ENCODE results near the gene TNRC6A. TPM values are rescaled to one million over a fixed set of nuclear protein-coding genes. Genes with fewer than 3 reads are reported as not detected.
"Not testable (repeated sequence)": the region's sequence is repeated elsewhere in the genome, so short reads cannot be mapped to it uniquely, and the experiment has no call there.

Gene TNRC6A
- total RNA-seq, 2 experiments from 2014 or later: 30.3 to 33.9 TPM

- no peaks in the 10 kb centered on the region for H3K36me3 Mint-ChIP-seq
- H3K27me3 Mint-ChIP-seq: peaks cover 15% of the 10 kb centered on the region
- no peak overlapping the region for H3K4me3 Mint-ChIP-seq
- H3K4me1 Mint-ChIP-seq: no peaks in the 10 kb centered on the region
- no peak for DNase-seq
- H3K27ac Mint-ChIP-seq: no peak overlapping the region
- no peaks in the 10 kb centered on the region for H3K9me3 Mint-ChIP-seq
Measured at GRCh38 chr16:24701521-24701951, 27.9 kb upstream of the TNRC6A start.

- H3K27me3 Mint-ChIP-seq, H3K9me3 Mint-ChIP-seq, H3K36me3 Mint-ChIP-seq, H3K4me3 Mint-ChIP-seq, DNase-seq, H3K4me1 Mint-ChIP-seq, H3K27ac Mint-ChIP-seq: not testable (repeated sequence)
Measured at GRCh38 chr16:24707760-24708159, 21.7 kb upstream of the TNRC6A start.

- H3K36me3 Mint-ChIP-seq: peaks cover 2% of the 10 kb centered on the region
- H3K4me1 Mint-ChIP-seq: no peaks in the 10 kb centered on the region
- no peak overlapping the region for H3K4me3 Mint-ChIP-seq
- peaks cover 12% of the 10 kb centered on the region for H3K9me3 Mint-ChIP-seq
- no peak for DNase-seq
- no peak overlapping the region for H3K27ac Mint-ChIP-seq
- peaks cover 13% of the 10 kb centered on the region for H3K27me3 Mint-ChIP-seq
Measured at GRCh38 chr16:24713379-24713778, 16.1 kb upstream of the TNRC6A start.

GRCh38 chr16:24717411-24717810, 12.0 kb upstream of the TNRC6A start:
- H3K9me3 Mint-ChIP-seq: peaks cover 11% of the 10 kb centered on the region
- peaks cover 2% of the 10 kb centered on the region for H3K36me3 Mint-ChIP-seq
- H3K27ac Mint-ChIP-seq: no peak overlapping the region
- H3K4me1 Mint-ChIP-seq: peaks cover 7% of the 10 kb centered on the region
- no peak overlapping the region for H3K4me3 Mint-ChIP-seq
- DNase-seq: no peak
- peaks cover 17% of the 10 kb centered on the region for H3K27me3 Mint-ChIP-seq

GRCh38 chr16:24718967-24719521, 10.4 kb upstream of the TNRC6A start:
- Mint-ChIP-seq H3K27ac (no peak overlapping the region), H3K27me3 (peaks cover 13% of the 10 kb centered on the region), H3K36me3 (no peaks in the 10 kb centered on the region), H3K4me1 (peaks cover 10% of the 10 kb centered on the region), H3K4me3 (no peak overlapping the region), H3K9me3 (peaks cover 3% of the 10 kb centered on the region)
- no peak for DNase-seq

GRCh38 chr16:24721830-24722238, 7.6 kb upstream of the TNRC6A start:
- DNase-seq: peak; percentile 47
- Mint-ChIP-seq H3K4me3 (no peak overlapping the region), H3K4me1 (peaks cover 10% of the 10 kb centered on the region), H3K27me3 (peaks cover 13% of the 10 kb centered on the region), H3K27ac (no peak overlapping the region), H3K9me3 (no peaks in the 10 kb centered on the region), H3K36me3 (no peaks in the 10 kb centered on the region)

- Mint-ChIP-seq H3K9me3 (no peaks in the 10 kb centered on the region), H3K4me3 (no peak overlapping the region), H3K4me1 (peaks cover 14% of the 10 kb centered on the region), H3K27me3 (peaks cover 5% of the 10 kb centered on the region), H3K27ac (no peak overlapping the region), H3K36me3 (no peaks in the 10 kb centered on the region)
- no peak for DNase-seq
Measured at GRCh38 chr16:24723663-24724062, 5.8 kb upstream of the TNRC6A start.

GRCh38 chr16:24728011-24728410, 1.4 kb upstream of the TNRC6A start:
- Mint-ChIP-seq H3K4me3 (peak overlapping the region; percentile 13), H3K36me3 (peaks cover 22% of the 10 kb centered on the region), H3K27ac (no peak overlapping the region), H3K27me3 (no peaks in the 10 kb centered on the region), H3K9me3 (no peaks in the 10 kb centered on the region), H3K4me1 (peaks cover 25% of the 10 kb centered on the region)
- DNase-seq: no peak

- H3K9me3 Mint-ChIP-seq: no peaks in the 10 kb centered on the region
- H3K27me3 Mint-ChIP-seq: no peaks in the 10 kb centered on the region
- peaks cover 29% of the 10 kb centered on the region for H3K4me1 Mint-ChIP-seq
- no peak for DNase-seq
- H3K4me3 Mint-ChIP-seq: peak overlapping the region; percentile 86
- H3K36me3 Mint-ChIP-seq: peaks cover 30% of the 10 kb centered on the region
- peak overlapping the region; percentile 92 for H3K27ac Mint-ChIP-seq
Measured at GRCh38 chr16:24728891-24729242, 584 bp upstream of the TNRC6A start.

- Mint-ChIP-seq H3K27me3 (no peaks in the 10 kb centered on the region), H3K4me3 (peak overlapping the region; percentile 91), H3K4me1 (peaks cover 40% of the 10 kb centered on the region), H3K36me3 (peaks cover 35% of the 10 kb centered on the region), H3K9me3 (no peaks in the 10 kb centered on the region), H3K27ac (peak overlapping the region; percentile 94)
- DNase-seq: peak; percentile 18
Measured at GRCh38 chr16:24729951-24730815, 732 bp downstream of the TNRC6A start.

- H3K9me3 Mint-ChIP-seq: no peaks in the 10 kb centered on the region
- H3K4me1 Mint-ChIP-seq: peaks cover 45% of the 10 kb centered on the region
- no peaks in the 10 kb centered on the region for H3K27me3 Mint-ChIP-seq
- H3K36me3 Mint-ChIP-seq: peaks cover 35% of the 10 kb centered on the region
- peak overlapping the region; percentile 72 for H3K27ac Mint-ChIP-seq
- H3K4me3 Mint-ChIP-seq: peak overlapping the region; percentile 91
- no peak for DNase-seq
Measured at GRCh38 chr16:24730914-24731313, 1.5 kb downstream of the TNRC6A start.

GRCh38 chr16:24731722-24732419, 2.4 kb downstream of the TNRC6A start:
- Mint-ChIP-seq H3K4me3 (peak overlapping the region; percentile 26), H3K27me3 (no peaks in the 10 kb centered on the region), H3K4me1 (peaks cover 53% of the 10 kb centered on the region), H3K36me3 (peaks cover 38% of the 10 kb centered on the region), H3K9me3 (no peaks in the 10 kb centered on the region), H3K27ac (peak overlapping the region; percentile 18)
- no peak for DNase-seq

GRCh38 chr16:24734382-24734781, 4.9 kb downstream of the TNRC6A start:
- H3K36me3 Mint-ChIP-seq: peaks cover 46% of the 10 kb centered on the region
- peaks cover 67% of the 10 kb centered on the region for H3K4me1 Mint-ChIP-seq
- DNase-seq: no peak
- H3K4me3 Mint-ChIP-seq: no peak overlapping the region
- H3K27ac Mint-ChIP-seq: peak overlapping the region; percentile 32
- no peaks in the 10 kb centered on the region for H3K27me3 Mint-ChIP-seq
- no peaks in the 10 kb centered on the region for H3K9me3 Mint-ChIP-seq

- peaks cover 71% of the 10 kb centered on the region for H3K4me1 Mint-ChIP-seq
- H3K4me3 Mint-ChIP-seq: no peak overlapping the region
- H3K27me3 Mint-ChIP-seq: no peaks in the 10 kb centered on the region
- no peak overlapping the region for H3K27ac Mint-ChIP-seq
- no peak for DNase-seq
- H3K9me3 Mint-ChIP-seq: no peaks in the 10 kb centered on the region
- peaks cover 48% of the 10 kb centered on the region for H3K36me3 Mint-ChIP-seq
Measured at GRCh38 chr16:24736758-24737157, 7.3 kb downstream of the TNRC6A start.

- no peak for DNase-seq
- H3K4me3 Mint-ChIP-seq: no peak overlapping the region
- H3K27me3 Mint-ChIP-seq: no peaks in the 10 kb centered on the region
- no peaks in the 10 kb centered on the region for H3K9me3 Mint-ChIP-seq
- H3K36me3 Mint-ChIP-seq: peaks cover 46% of the 10 kb centered on the region
- peaks cover 70% of the 10 kb centered on the region for H3K4me1 Mint-ChIP-seq
- no peak overlapping the region for H3K27ac Mint-ChIP-seq
Measured at GRCh38 chr16:24737391-24737871, 8.0 kb downstream of the TNRC6A start.
